Panc1 (cell line): ENCODE data around the gene MGAT5B.

Experiments
- POLR2AphosphoS5 ChIP-seq: IDR thresholded peaks from 2 replicates; pipeline ENCODE4 v1.6.1; 2012; ENCODE audit warnings: mild to moderate bottlenecking, low read depth, low read length, moderate library complexity
- TCF7L2 ChIP-seq: IDR thresholded peaks from 2 replicates; pipeline ENCODE4 v1.6.1; 2011; ENCODE audit warnings: mild to moderate bottlenecking, low read depth, low read length, inconsistent platforms
- TF ChIP-seq, protein P1 (sequence below): fragments of 450-650 bp; IDR thresholded peaks from 2 replicates; pipeline ENCODE4 v1.5.1; 2017; ENCODE audit warnings: mild to moderate bottlenecking
- TF ChIP-seq, protein P2 (sequence below), 2 experiments: IDR thresholded peaks; 2 replicates each; pipeline ENCODE4 v1.6.1; 2011 to 2012; ENCODE audit warnings: low read depth in 2 of 2, control low read depth in 1 of 2, low read length in 1 of 2, mild to moderate bottlenecking in 1 of 2, moderate library complexity in 1 of 2; ENCODE audit not compliant: insufficient read depth in 1 of 2

DNA sequence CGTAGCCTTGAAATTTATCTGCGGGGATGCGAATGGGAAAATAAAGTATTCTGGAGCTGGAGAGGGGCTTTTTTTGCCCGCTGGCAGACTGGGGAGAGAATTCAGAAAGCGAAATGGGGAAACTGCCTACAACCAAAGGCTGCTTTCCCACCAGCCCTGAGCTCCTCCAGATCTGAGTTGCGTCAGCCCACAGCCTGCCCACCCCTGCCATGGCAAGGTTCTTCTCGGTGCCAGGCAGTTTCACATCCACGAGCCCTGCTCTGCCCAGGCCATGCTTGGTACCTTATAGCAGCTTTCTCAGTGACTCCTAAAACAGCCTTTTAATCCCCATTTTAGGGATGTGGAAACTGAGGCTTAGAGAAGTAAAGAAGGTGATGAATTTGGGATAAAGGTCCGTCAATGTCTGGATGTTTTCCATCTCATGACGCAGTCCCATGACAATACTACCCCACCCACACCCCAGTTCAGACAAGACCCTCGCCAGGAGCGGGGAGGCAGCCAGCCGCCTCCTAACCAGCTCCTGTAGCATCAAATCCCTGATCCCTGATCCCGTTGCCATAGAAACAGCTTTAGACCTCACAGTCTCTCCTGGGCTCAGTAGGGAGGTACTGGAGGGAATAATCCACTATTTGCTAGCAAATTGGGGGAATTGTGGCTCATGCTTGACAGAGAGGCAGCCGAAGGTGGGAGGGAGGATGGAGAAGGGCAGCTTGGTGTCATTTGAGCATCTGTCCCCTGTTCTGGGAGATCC is 113.5 kb downstream of the MGAT5B start:
- TF ChIP-seq, protein P1, sequence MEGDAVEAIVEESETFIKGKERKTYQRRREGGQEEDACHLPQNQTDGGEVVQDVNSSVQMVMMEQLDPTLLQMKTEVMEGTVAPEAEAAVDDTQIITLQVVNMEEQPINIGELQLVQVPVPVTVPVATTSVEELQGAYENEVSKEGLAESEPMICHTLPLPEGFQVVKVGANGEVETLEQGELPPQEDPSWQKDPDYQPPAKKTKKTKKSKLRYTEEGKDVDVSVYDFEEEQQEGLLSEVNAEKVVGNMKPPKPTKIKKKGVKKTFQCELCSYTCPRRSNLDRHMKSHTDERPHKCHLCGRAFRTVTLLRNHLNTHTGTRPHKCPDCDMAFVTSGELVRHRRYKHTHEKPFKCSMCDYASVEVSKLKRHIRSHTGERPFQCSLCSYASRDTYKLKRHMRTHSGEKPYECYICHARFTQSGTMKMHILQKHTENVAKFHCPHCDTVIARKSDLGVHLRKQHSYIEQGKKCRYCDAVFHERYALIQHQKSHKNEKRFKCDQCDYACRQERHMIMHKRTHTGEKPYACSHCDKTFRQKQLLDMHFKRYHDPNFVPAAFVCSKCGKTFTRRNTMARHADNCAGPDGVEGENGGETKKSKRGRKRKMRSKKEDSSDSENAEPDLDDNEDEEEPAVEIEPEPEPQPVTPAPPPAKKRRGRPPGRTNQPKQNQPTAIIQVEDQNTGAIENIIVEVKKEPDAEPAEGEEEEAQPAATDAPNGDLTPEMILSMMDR: no peak
- TF ChIP-seq POLR2AphosphoS5: no peak
- TF ChIP-seq, protein P2, sequence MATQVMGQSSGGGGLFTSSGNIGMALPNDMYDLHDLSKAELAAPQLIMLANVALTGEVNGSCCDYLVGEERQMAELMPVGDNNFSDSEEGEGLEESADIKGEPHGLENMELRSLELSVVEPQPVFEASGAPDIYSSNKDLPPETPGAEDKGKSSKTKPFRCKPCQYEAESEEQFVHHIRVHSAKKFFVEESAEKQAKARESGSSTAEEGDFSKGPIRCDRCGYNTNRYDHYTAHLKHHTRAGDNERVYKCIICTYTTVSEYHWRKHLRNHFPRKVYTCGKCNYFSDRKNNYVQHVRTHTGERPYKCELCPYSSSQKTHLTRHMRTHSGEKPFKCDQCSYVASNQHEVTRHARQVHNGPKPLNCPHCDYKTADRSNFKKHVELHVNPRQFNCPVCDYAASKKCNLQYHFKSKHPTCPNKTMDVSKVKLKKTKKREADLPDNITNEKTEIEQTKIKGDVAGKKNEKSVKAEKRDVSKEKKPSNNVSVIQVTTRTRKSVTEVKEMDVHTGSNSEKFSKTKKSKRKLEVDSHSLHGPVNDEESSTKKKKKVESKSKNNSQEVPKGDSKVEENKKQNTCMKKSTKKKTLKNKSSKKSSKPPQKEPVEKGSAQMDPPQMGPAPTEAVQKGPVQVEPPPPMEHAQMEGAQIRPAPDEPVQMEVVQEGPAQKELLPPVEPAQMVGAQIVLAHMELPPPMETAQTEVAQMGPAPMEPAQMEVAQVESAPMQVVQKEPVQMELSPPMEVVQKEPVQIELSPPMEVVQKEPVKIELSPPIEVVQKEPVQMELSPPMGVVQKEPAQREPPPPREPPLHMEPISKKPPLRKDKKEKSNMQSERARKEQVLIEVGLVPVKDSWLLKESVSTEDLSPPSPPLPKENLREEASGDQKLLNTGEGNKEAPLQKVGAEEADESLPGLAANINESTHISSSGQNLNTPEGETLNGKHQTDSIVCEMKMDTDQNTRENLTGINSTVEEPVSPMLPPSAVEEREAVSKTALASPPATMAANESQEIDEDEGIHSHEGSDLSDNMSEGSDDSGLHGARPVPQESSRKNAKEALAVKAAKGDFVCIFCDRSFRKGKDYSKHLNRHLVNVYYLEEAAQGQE (IDR thresholded peaks at IDR 0.05; ENCODE audit: insufficient read depth in 1 of 2, low read depth in 2 of 2, low read length in 1 of 2): no peak
- TF ChIP-seq TCF7L2: no peak
